ENCODE results near the gene GRAPL.
"Not testable (repeated sequence)": the region's sequence is repeated elsewhere in the genome, so short reads cannot be mapped to it uniquely, and the experiment has no call there.

DNA sequence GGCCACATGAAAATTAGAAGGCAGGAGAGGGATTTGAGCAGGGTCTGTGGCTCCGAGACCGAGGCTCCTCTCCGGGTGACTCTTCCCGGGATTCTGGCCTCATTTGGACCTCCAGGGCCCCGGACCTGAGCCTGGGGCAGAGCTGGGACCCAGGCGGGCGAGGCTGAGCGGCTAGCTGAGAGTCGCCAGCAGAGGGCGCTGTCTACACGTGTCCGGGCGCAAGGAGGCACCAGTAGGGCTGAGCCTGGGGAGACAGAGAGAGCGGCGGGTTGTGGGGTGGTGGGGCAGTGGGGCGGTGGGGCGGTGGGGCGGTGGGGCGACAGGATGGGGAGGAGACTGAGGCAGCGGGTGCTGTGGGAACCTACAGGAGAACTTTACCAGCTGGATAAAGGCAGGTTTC lies 75.1 kb downstream of the GRAPL start:
- TF ChIP-seq, protein P1, sequence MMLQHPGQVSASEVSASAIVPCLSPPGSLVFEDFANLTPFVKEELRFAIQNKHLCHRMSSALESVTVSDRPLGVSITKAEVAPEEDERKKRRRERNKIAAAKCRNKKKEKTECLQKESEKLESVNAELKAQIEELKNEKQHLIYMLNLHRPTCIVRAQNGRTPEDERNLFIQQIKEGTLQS (IDR thresholded peaks at IDR 0.05) = not testable (repeated sequence)
- TF ChIP-seq, protein P2, sequence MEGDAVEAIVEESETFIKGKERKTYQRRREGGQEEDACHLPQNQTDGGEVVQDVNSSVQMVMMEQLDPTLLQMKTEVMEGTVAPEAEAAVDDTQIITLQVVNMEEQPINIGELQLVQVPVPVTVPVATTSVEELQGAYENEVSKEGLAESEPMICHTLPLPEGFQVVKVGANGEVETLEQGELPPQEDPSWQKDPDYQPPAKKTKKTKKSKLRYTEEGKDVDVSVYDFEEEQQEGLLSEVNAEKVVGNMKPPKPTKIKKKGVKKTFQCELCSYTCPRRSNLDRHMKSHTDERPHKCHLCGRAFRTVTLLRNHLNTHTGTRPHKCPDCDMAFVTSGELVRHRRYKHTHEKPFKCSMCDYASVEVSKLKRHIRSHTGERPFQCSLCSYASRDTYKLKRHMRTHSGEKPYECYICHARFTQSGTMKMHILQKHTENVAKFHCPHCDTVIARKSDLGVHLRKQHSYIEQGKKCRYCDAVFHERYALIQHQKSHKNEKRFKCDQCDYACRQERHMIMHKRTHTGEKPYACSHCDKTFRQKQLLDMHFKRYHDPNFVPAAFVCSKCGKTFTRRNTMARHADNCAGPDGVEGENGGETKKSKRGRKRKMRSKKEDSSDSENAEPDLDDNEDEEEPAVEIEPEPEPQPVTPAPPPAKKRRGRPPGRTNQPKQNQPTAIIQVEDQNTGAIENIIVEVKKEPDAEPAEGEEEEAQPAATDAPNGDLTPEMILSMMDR (IDR thresholded peaks at IDR 0.05; ENCODE audit: low read depth, low read length, missing input control) = not testable (repeated sequence)
- not testable (repeated sequence) for TF ChIP-seq YY1, HNF4G, SP1, JUND (IDR thresholded peaks at IDR 0.05)
